Stimulated activated naive CD8-positive, alpha-beta T cell treated with anti-CD3 and anti-CD28 coated beads, Interleukin-15, Interleukin-2, amounts not matched to agents 100 ng/mL and 50 ng/mL, for 24 hours (primary cell): ENCODE measurements around the gene AFF2.

Source experiments
- H3K27ac Mint-ChIP-seq: one replicate; pipeline ENCODE4 v1.8.0; 2021; ENCODE audit warnings: mild to moderate bottlenecking, mixed read lengths
- H3K27me3 Mint-ChIP-seq: one replicate; pipeline ENCODE4 v1.8.0; 2021; ENCODE audit warnings: mixed read lengths
- H3K36me3 Mint-ChIP-seq: one replicate; pipeline ENCODE4 v1.8.0; 2021; ENCODE audit warnings: low read depth, mixed read lengths
- H3K4me1 Mint-ChIP-seq: one replicate; pipeline ENCODE4 v1.8.0; 2021; ENCODE audit warnings: low read depth, mixed read lengths
- H3K4me3 Mint-ChIP-seq: one replicate; pipeline ENCODE4 v1.8.0; 2021; ENCODE audit warnings: mild to moderate bottlenecking, mixed read lengths
- H3K9me3 Mint-ChIP-seq: one replicate; pipeline ENCODE4 v1.8.0; 2021; ENCODE audit warnings: mixed read lengths

Gene AFF2

GRCh38 chrX:148933881-148934280, 433.5 kb downstream of the AFF2 start:
- Mint-ChIP-seq H3K36me3 (no peaks in the 10 kb centered on the region), H3K27ac (no peak overlapping the region), H3K4me1 (no peaks in the 10 kb centered on the region), H3K9me3 (no peaks in the 10 kb centered on the region), H3K27me3 (no peaks in the 10 kb centered on the region), H3K4me3 (no peak overlapping the region)

- H3K36me3 Mint-ChIP-seq, result no peaks in the 10 kb centered on the region
- no peaks in the 10 kb centered on the region for H3K9me3 Mint-ChIP-seq
- H3K27me3 Mint-ChIP-seq, result no peaks in the 10 kb centered on the region
- no peak overlapping the region for H3K4me3 Mint-ChIP-seq
- no peaks in the 10 kb centered on the region for H3K4me1 Mint-ChIP-seq
- no peak overlapping the region for H3K27ac Mint-ChIP-seq
These were observed 437.9 kb downstream of the AFF2 start for GRCh38 chrX:148938348-148938747.

- no peak overlapping the region for H3K27ac Mint-ChIP-seq
- H3K4me3 Mint-ChIP-seq, result no peak overlapping the region
- no peaks in the 10 kb centered on the region for H3K36me3 Mint-ChIP-seq
- H3K27me3 Mint-ChIP-seq, result no peaks in the 10 kb centered on the region
- H3K4me1 Mint-ChIP-seq, result no peaks in the 10 kb centered on the region
- no peaks in the 10 kb centered on the region for H3K9me3 Mint-ChIP-seq
These were observed 440.1 kb downstream of the AFF2 start for GRCh38 chrX:148940411-148940996.

- H3K4me3 Mint-ChIP-seq, result no peak overlapping the region
- H3K27me3 Mint-ChIP-seq, result no peaks in the 10 kb centered on the region
- no peaks in the 10 kb centered on the region for H3K9me3 Mint-ChIP-seq
- H3K36me3 Mint-ChIP-seq, result no peaks in the 10 kb centered on the region
- H3K4me1 Mint-ChIP-seq, result no peaks in the 10 kb centered on the region
- H3K27ac Mint-ChIP-seq, result no peak overlapping the region
These were observed 442.3 kb downstream of the AFF2 start for GRCh38 chrX:148942754-148943153.

GRCh38 chrX:148947399-148947975, 447.1 kb downstream of the AFF2 start:
- H3K4me3 Mint-ChIP-seq, result no peak overlapping the region

GRCh38 chrX:148956352-148956751, 455.9 kb downstream of the AFF2 start:
- H3K36me3 Mint-ChIP-seq, result no peaks in the 10 kb centered on the region
- H3K9me3 Mint-ChIP-seq, result no peaks in the 10 kb centered on the region
- H3K27me3 Mint-ChIP-seq, result no peaks in the 10 kb centered on the region
- no peak overlapping the region for H3K27ac Mint-ChIP-seq
- no peak overlapping the region for H3K4me3 Mint-ChIP-seq
- H3K4me1 Mint-ChIP-seq, result no peaks in the 10 kb centered on the region

More at GRCh38 chrX:148947399-148947975, 447.1 kb downstream of the AFF2 start:
- H3K9me3 Mint-ChIP-seq, result no peaks in the 10 kb centered on the region
- no peak overlapping the region for H3K27ac Mint-ChIP-seq
- H3K36me3 Mint-ChIP-seq, result no peaks in the 10 kb centered on the region
- no peaks in the 10 kb centered on the region for H3K4me1 Mint-ChIP-seq
- no peaks in the 10 kb centered on the region for H3K27me3 Mint-ChIP-seq

- Mint-ChIP-seq H3K9me3 (no peaks in the 10 kb centered on the region), H3K36me3 (no peaks in the 10 kb centered on the region), H3K4me3 (no peak overlapping the region), H3K27me3 (no peaks in the 10 kb centered on the region), H3K27ac (no peak overlapping the region), H3K4me1 (no peaks in the 10 kb centered on the region)
These were observed 458.5 kb downstream of the AFF2 start for GRCh38 chrX:148958901-148959300.

- no peaks in the 10 kb centered on the region for H3K36me3 Mint-ChIP-seq
- no peak overlapping the region for H3K4me3 Mint-ChIP-seq
- H3K27me3 Mint-ChIP-seq, result no peaks in the 10 kb centered on the region
- no peaks in the 10 kb centered on the region for H3K9me3 Mint-ChIP-seq
- no peak overlapping the region for H3K27ac Mint-ChIP-seq
- H3K4me1 Mint-ChIP-seq, result no peaks in the 10 kb centered on the region
These were observed 459.6 kb downstream of the AFF2 start for GRCh38 chrX:148960060-148960459.

- no peaks in the 10 kb centered on the region for H3K27me3 Mint-ChIP-seq
- no peak overlapping the region for H3K4me3 Mint-ChIP-seq
- no peaks in the 10 kb centered on the region for H3K36me3 Mint-ChIP-seq
- no peak overlapping the region for H3K27ac Mint-ChIP-seq
- no peaks in the 10 kb centered on the region for H3K4me1 Mint-ChIP-seq
- no peaks in the 10 kb centered on the region for H3K9me3 Mint-ChIP-seq
These were observed 461.6 kb downstream of the AFF2 start for GRCh38 chrX:148961985-148962384.

GRCh38 chrX:148976571-148977400, 476.4 kb downstream of the AFF2 start:
- Mint-ChIP-seq H3K9me3 (no peaks in the 10 kb centered on the region), H3K4me3 (no peak overlapping the region), H3K27me3 (no peaks in the 10 kb centered on the region), H3K27ac (no peak overlapping the region), H3K36me3 (no peaks in the 10 kb centered on the region), H3K4me1 (no peaks in the 10 kb centered on the region)

GRCh38 chrX:148979786-148980185, 479.4 kb downstream of the AFF2 start:
- H3K4me1 Mint-ChIP-seq, result no peaks in the 10 kb centered on the region

GRCh38 chrX:148984238-148984637, 483.8 kb downstream of the AFF2 start:
- Mint-ChIP-seq H3K36me3 (no peaks in the 10 kb centered on the region), H3K4me1 (no peaks in the 10 kb centered on the region), H3K4me3 (no peak overlapping the region), H3K27me3 (no peaks in the 10 kb centered on the region), H3K9me3 (no peaks in the 10 kb centered on the region), H3K27ac (no peak overlapping the region)

More at GRCh38 chrX:148979786-148980185, 479.4 kb downstream of the AFF2 start:
- Mint-ChIP-seq H3K4me3 (no peak overlapping the region), H3K27ac (no peak overlapping the region), H3K27me3 (no peaks in the 10 kb centered on the region), H3K9me3 (no peaks in the 10 kb centered on the region), H3K36me3 (no peaks in the 10 kb centered on the region)

- Mint-ChIP-seq H3K9me3 (no peaks in the 10 kb centered on the region), H3K4me1 (no peaks in the 10 kb centered on the region), H3K27ac (no peak overlapping the region), H3K4me3 (no peak overlapping the region), H3K27me3 (no peaks in the 10 kb centered on the region), H3K36me3 (no peaks in the 10 kb centered on the region)
These were observed 491.1 kb downstream of the AFF2 start for GRCh38 chrX:148991502-148991901.

- Mint-ChIP-seq H3K9me3 (no peaks in the 10 kb centered on the region), H3K36me3 (no peaks in the 10 kb centered on the region), H3K4me1 (no peaks in the 10 kb centered on the region), H3K27me3 (no peaks in the 10 kb centered on the region), H3K4me3 (no peak overlapping the region), H3K27ac (no peak overlapping the region)
These were observed 495.2 kb downstream of the AFF2 start for GRCh38 chrX:148995661-148996060.

- Mint-ChIP-seq H3K4me1 (no peaks in the 10 kb centered on the region), H3K36me3 (no peaks in the 10 kb centered on the region), H3K27ac (no peak overlapping the region), H3K9me3 (no peaks in the 10 kb centered on the region), H3K27me3 (no peaks in the 10 kb centered on the region), H3K4me3 (no peak overlapping the region)
These were observed 501.9 kb downstream of the AFF2 start for GRCh38 chrX:149002320-149002719.
